HS-27A (cell line): ENCODE results near the gene ZNHIT2.
A peak's percentile ranks its signal among the peaks of the same experiment; 100 is the strongest.
"Not testable (repeated sequence)": the region's sequence is repeated elsewhere in the genome, so short reads cannot be mapped to it uniquely, and the experiment has no call there.

Experiments used
- DNase-seq: peaks from one replicate; pipeline ENCODE4 v3.0.0-alpha.2; 2012; ENCODE audit warnings: low read depth, missing footprints

The ZNHIT2 gene

GRCh38 chr11:65117206-65118096 lies at the start of gene ZNHIT2:
ZNHIT2 (minus strand) TSS chr11:65117701; CDS start chr11:65117653, 48 bp downstream.
- peak; percentile 99 for DNase-seq

- no peak for DNase-seq
Observed at GRCh38 chr11:65166893-65167292, 49.4 kb upstream of the ZNHIT2 start.

GRCh38 chr11:65165410-65166317 lies 48.2 kb upstream of the ZNHIT2 start:
- no peak for DNase-seq

- DNase-seq, result no peak
Observed at GRCh38 chr11:65163684-65164083, 46.2 kb upstream of the ZNHIT2 start.

GRCh38 chr11:65160643-65161042 lies 43.1 kb upstream of the ZNHIT2 start:
- DNase-seq, result no peak

GRCh38 chr11:65159012-65159411 lies 41.5 kb upstream of the ZNHIT2 start:
- DNase-seq, result no peak

- no peak for DNase-seq
Observed at GRCh38 chr11:65157336-65157735, 39.8 kb upstream of the ZNHIT2 start.

- DNase-seq, result no peak
Observed at GRCh38 chr11:65156926-65157325, 39.4 kb upstream of the ZNHIT2 start.

- DNase-seq, result no peak
Observed at GRCh38 chr11:65156256-65156655, 38.8 kb upstream of the ZNHIT2 start.

GRCh38 chr11:65152122-65152521 lies 34.6 kb upstream of the ZNHIT2 start:
- no peak for DNase-seq

GRCh38 chr11:65151331-65151899 lies 33.9 kb upstream of the ZNHIT2 start:
- DNase-seq, result no peak

- DNase-seq, result peak; percentile 75
Observed at GRCh38 chr11:65150509-65151299, 33.2 kb upstream of the ZNHIT2 start.

GRCh38 chr11:65150131-65150508 lies 32.6 kb upstream of the ZNHIT2 start:
- not testable (repeated sequence) for DNase-seq

- DNase-seq, result no peak
Observed at GRCh38 chr11:65148657-65149056, 31.2 kb upstream of the ZNHIT2 start.

- no peak for DNase-seq
Observed at GRCh38 chr11:65147352-65148075, 30.0 kb upstream of the ZNHIT2 start.

GRCh38 chr11:65141896-65142494 lies 24.5 kb upstream of the ZNHIT2 start:
- no peak for DNase-seq

GRCh38 chr11:65136515-65137096 lies 19.1 kb upstream of the ZNHIT2 start:
- DNase-seq, result no peak

- DNase-seq, result no peak
Observed at GRCh38 chr11:65135633-65136145, 18.2 kb upstream of the ZNHIT2 start.

GRCh38 chr11:65134952-65135632 lies 17.6 kb upstream of the ZNHIT2 start:
- peak; percentile 90 for DNase-seq
